ENCODE data around the gene ZNF275. TPM values are rescaled to one million over a fixed set of nuclear protein-coding genes. Genes with fewer than 3 reads are reported as not detected.
"Not testable (repeated sequence)": the region's sequence is repeated elsewhere in the genome, so short reads cannot be mapped to it uniquely, and the experiment has no call there.

The ZNF275 gene
- total RNA-seq, 4 donors from 2014 or later = 13.6 to 20.1 (median 16.2) TPM

DNA sequence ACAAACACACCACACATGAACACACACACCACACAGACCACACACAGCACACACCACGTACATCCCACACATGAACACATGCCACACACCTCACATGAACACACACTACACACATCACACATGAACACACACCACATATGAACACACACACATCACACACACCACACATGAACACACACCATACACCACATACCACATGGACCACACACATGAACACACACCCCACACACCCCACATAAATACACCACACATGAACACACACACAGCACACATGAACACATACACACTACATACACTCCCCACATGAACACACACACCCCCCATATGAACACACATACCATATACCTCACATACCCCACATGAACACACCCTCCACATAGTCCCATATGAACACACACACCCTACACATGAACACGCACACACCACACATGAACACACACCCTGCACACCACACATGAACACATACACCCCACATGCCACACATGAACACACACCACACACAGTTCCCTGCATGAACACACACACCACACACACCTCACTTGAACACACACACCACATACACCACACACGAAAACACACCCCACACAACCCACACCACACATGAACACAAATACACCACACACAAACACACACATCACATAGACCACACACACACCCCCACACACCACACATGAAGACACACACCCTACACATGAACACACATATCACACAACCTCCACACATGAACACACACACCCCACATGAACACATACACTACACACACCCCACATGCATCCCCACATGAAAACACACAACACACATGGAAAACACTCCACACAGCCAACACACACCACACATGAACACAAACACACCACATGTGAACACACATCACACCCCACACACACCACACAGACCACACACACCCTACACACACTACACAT lies 48.9 kb downstream of the ZNF275 start:
- Histone ChIP-seq H3K9me3 (no peaks in the 10 kb centered on the region), H3K4me3 (no peak overlapping the region), H3K27me3 (no peaks in the 10 kb centered on the region), H3K4me1 (peaks cover 0 to 7% (median 0%) of the 10 kb centered on the region in 3 donors), H3K36me3 (no peaks in the 10 kb centered on the region), H3K27ac (no peak overlapping the region)
- ATAC-seq = no peak
- no peak for TF ChIP-seq EP300 (IDR thresholded peaks at IDR 0.05)
- no peak for TF ChIP-seq POLR2A (IDR thresholded peaks at IDR 0.05)
- TF ChIP-seq, protein P1, sequence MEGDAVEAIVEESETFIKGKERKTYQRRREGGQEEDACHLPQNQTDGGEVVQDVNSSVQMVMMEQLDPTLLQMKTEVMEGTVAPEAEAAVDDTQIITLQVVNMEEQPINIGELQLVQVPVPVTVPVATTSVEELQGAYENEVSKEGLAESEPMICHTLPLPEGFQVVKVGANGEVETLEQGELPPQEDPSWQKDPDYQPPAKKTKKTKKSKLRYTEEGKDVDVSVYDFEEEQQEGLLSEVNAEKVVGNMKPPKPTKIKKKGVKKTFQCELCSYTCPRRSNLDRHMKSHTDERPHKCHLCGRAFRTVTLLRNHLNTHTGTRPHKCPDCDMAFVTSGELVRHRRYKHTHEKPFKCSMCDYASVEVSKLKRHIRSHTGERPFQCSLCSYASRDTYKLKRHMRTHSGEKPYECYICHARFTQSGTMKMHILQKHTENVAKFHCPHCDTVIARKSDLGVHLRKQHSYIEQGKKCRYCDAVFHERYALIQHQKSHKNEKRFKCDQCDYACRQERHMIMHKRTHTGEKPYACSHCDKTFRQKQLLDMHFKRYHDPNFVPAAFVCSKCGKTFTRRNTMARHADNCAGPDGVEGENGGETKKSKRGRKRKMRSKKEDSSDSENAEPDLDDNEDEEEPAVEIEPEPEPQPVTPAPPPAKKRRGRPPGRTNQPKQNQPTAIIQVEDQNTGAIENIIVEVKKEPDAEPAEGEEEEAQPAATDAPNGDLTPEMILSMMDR (IDR thresholded peaks at IDR 0.05) = no peak
- no peak for TF ChIP-seq POLR2AphosphoS5 (IDR thresholded peaks at IDR 0.05)
- 81% methylated on average over 3 of the region's 3 CpGs; no CpG with 5 or more reads in 1 of the 2 donors for WGBS, 2 donors (ENCODE audit: low coverage in 1 of 2)

- TF ChIP-seq POLR2AphosphoS5 (IDR thresholded peaks at IDR 0.05) (no peak), EP300 (IDR thresholded peaks at IDR 0.05) (no peak), POLR2A (IDR thresholded peaks at IDR 0.05) (no peak)
- TF ChIP-seq, protein P1 (IDR thresholded peaks at IDR 0.05) = no peak
- Histone ChIP-seq H3K9me3 (no peaks in the 10 kb centered on the region), H3K4me3 (no peak overlapping the region), H3K4me1 (peaks cover 0 to 7% (median 0%) of the 10 kb centered on the region in 3 donors), H3K27me3 (no peaks in the 10 kb centered on the region), H3K36me3 (no peaks in the 10 kb centered on the region), H3K27ac (no peak overlapping the region)
- ATAC-seq = no peak
- 77 to 82% methylated on average over 2 to 4 of the region's 6 CpGs for WGBS, 2 donors (ENCODE audit: low coverage in 1 of 2)
Observed at GRCh38 chrX:153384390-153384789, 50.4 kb downstream of the ZNF275 start.

DNA sequence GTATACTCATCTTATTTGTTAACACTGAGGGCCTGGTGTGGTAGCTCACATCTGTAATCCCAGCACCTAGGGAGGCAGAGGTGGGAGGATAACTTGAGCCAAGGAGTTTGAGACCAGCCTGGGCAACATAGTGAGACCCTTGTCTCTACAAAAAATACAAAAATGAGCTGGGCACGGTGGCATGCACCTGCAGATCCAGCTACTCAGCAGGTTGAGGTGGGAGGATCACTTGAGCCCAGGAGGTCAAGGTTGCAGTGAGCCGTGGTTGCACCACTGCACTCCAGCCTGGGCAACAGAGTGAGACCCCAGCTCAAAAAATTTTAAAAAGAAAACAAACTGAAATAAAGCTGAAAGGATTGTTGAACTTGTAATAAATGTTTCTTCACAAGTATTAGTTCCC lies 51.0 kb downstream of the ZNF275 start:
- not testable (repeated sequence) for H3K36me3 ChIP-seq, H3K4me1 ChIP-seq, H3K27me3 ChIP-seq, H3K27ac ChIP-seq, H3K9me3 ChIP-seq, ATAC-seq, H3K4me3 ChIP-seq
- WGBS, 2 donors (ENCODE audit: low coverage in 1 of 2) = no CpG with 5 or more reads among the region's 2 CpGs

- TF ChIP-seq, protein P1 (IDR thresholded peaks at IDR 0.05) = no peak
- H3K27ac ChIP-seq = no peak overlapping the region
- peaks cover 0 to 7% (median 0%) of the 10 kb centered on the region in 3 donors for H3K4me1 ChIP-seq
- WGBS, 2 donors (ENCODE audit: low coverage in 1 of 2) = 74 to 77% methylated on average over 4 to 5 of the region's 5 CpGs
- no peaks in the 10 kb centered on the region for H3K9me3 ChIP-seq
- H3K27me3 ChIP-seq = no peaks in the 10 kb centered on the region
- H3K4me3 ChIP-seq = no peak overlapping the region
- no peaks in the 10 kb centered on the region for H3K36me3 ChIP-seq
- no peak for ATAC-seq
Observed at GRCh38 chrX:153386097-153386496, 52.1 kb downstream of the ZNF275 start.

- no peak overlapping the region for H3K4me3 ChIP-seq
- no peak overlapping the region for H3K27ac ChIP-seq
- H3K36me3 ChIP-seq = no peaks in the 10 kb centered on the region
- ATAC-seq = no peak
- no peaks in the 10 kb centered on the region for H3K4me1 ChIP-seq
- no peaks in the 10 kb centered on the region for H3K9me3 ChIP-seq
- no peaks in the 10 kb centered on the region for H3K27me3 ChIP-seq
- WGBS, 2 donors (ENCODE audit: low coverage in 1 of 2) = 20% methylated on average over 2 of the region's 5 CpGs; no CpG with 5 or more reads in 1 of the 2 donors
- TF ChIP-seq, protein P1 (IDR thresholded peaks at IDR 0.05) = no peak
- TF ChIP-seq POLR2A (IDR thresholded peaks at IDR 0.05) (no peak), POLR2AphosphoS5 (IDR thresholded peaks at IDR 0.05) (no peak), EP300 (IDR thresholded peaks at IDR 0.05) (no peak)
Observed at GRCh38 chrX:153387345-153387744, 53.4 kb downstream of the ZNF275 start.

Measured in gastroesophageal sphincter (tissue), 4 donors.